GM21723 (cell line): ENCODE measurements around the gene ECT2L.

Experiments used
- ATAC-seq: cut with Tn5 transposase; IDR thresholded peaks from one replicate; pipeline ENCODE4 v1.9.1; 2021; ENCODE audit warnings: mild to moderate bottlenecking, moderate library complexity; ENCODE audit not compliant: unreplicated experiment

Gene ECT2L

DNA sequence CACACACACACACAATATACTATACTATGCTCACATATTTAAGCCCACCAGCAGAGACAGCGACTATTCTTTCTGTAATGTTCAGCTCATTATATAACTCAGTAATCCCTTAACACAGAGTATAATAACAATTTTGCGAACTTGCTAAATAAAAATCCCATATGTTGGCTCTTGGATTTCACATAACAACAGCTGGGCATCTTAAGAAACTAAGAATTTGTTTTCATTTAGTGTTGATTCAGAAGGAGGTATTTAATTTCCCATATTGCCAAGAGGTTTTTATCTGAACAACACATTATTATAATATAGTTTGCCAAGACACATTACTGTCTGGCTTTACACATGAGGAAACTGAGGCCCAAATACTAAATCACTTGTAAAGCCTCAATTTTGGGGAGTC is 7.4 kb downstream of the ECT2L start:
- no peak for ATAC-seq

GRCh38 chr6:138803861-138804260 is 8.0 kb downstream of the ECT2L start:
- ATAC-seq = no peak

GRCh38 chr6:138805016-138805765 is 9.3 kb downstream of the ECT2L start:
- no peak for ATAC-seq

- no peak for ATAC-seq
Measured at GRCh38 chr6:138806889-138807288, 11.0 kb downstream of the ECT2L start.

DNA sequence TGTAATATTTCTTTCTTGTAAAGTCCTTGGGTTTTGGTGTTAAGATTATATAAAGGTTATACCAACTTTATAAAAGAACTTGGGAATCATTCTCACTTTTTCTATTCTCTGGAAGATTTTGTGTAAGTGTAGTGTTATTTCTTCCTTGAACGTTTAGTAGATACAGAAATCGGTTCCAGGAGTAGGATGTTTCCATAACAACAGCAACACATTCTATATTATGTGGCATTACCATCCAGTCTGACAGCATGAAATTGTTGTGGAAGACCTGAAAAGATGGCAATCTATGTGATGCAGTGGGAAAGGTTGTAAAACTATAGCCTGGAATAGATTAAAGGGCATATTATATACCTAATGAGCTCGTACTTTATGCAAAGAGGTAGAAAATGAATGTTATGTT is 13.8 kb downstream of the ECT2L start:
- ATAC-seq = no peak

- no peak for ATAC-seq
Measured at GRCh38 chr6:138811866-138812265, 16.0 kb downstream of the ECT2L start.

- ATAC-seq = no peak
Measured at GRCh38 chr6:138814179-138814834, 18.4 kb downstream of the ECT2L start.

GRCh38 chr6:138815221-138815620 is 19.3 kb downstream of the ECT2L start:
- ATAC-seq = no peak

DNA sequence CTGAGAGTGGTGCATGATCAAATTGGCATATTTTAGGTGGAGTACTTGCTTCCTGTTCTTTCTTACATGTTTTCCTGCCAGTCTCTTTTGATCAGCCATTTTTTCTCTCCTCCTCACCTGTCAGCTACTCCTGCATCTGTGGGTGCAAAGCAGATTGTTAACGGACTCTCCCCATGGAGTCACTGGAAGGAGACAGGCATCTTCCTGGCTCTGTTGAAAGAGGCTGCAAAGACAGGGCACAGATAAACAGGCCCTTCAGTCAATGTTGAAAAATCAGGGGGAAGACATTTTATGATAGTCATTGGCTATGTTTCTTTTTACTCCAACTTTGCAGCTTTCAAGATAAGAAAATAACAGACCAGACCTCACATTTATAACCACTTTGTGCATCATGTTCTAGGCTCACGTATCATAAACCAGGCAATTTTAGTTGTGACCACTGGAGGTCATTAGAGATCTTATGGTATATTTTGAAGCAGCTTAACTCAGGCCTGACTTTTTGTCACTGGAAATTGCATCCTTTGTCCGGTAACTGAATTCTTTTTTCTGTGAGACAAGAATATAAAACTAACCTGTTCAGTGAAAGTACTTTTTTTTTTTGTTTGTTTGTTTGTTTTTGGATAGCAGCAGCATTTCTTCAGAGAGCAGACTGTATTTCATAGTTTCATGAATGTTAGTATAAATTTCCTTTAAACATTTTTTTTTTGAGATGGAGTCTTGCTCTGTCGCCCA is 20.1 kb downstream of the ECT2L start:
- peak; percentile 65 for ATAC-seq

- no peak for ATAC-seq
Measured at GRCh38 chr6:138817799-138818198, 21.9 kb downstream of the ECT2L start.

- ATAC-seq = peak; percentile 85
Measured at GRCh38 chr6:138818496-138819194, 22.8 kb downstream of the ECT2L start.

- ATAC-seq = no peak
Measured at GRCh38 chr6:138821519-138821918, 25.6 kb downstream of the ECT2L start.

DNA sequence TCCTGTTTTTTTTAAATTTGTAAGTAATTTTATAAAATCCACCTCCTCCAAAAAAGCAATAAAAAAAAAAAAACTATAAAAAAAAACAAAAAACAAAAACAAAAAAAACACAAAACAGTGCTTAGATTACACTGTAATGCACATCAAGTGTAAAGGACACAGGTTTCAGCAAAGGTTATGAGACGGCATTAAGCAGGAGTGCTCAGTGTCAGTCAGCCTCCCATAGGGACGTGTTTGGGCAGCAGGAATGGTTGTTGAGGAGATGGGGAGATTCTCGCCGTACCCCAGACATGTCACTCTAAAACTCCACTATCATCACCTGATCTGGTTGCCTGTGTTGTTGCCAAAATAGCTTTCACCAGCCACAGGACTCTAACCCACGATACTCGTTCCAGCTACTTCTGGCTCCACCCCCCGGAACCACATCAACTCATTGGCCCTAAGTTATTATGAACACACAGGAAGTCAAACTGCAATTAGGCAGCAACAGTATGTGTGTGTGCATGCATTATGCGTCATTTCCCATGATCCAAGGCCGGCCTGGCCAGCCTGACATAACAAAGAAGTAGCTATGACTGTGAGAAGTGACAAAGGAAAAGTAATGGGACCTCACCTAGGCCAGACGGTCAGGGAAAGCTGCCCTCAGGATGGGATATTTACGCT is 28.7 kb downstream of the ECT2L start:
- ATAC-seq = no peak

DNA sequence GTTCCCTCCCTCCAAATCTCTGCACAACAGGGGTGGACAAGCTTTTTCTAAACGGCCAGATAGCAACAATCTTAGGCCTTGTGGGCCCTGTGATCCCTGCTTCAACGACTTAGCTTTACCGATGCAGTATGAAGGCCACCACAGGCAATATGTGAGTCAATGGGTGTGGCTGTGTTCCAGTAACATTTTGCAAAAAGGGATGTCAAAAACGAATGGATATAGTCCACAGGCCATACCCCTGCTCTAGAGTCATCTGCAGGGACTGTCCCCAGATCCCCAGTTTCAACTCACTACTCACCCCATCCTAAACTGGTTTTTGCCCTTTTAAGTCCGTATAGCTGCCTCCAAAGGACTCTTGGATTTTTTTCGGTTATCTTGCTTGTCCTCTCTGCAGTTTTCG is 34.4 kb downstream of the ECT2L start:
- no peak for ATAC-seq

DNA sequence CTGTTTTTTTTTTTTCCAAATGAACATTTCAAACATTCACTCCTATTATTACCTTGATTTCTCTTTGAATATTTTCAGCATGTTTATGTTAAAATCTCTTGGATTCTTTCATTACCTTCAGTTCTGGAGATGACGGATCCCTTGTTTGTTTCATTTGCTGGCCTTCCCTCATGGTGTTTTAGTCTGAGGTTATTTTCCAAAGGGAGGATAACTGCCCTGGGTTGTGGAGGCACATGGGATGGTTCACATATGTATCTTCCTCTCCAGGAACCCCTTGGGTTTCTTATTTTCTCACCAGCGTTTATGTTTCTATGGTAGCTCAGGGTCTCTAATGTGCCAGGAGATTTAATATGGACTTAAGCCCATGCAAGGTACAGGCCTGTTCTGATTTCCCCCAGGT is 36.3 kb downstream of the ECT2L start:
- no peak for ATAC-seq

- ATAC-seq = no peak
Measured at GRCh38 chr6:138833816-138834539, 38.1 kb downstream of the ECT2L start.

- ATAC-seq = no peak
Measured at GRCh38 chr6:138837246-138837645, 41.4 kb downstream of the ECT2L start.

- ATAC-seq = no peak
Measured at GRCh38 chr6:138844192-138844591, 48.3 kb downstream of the ECT2L start.

DNA sequence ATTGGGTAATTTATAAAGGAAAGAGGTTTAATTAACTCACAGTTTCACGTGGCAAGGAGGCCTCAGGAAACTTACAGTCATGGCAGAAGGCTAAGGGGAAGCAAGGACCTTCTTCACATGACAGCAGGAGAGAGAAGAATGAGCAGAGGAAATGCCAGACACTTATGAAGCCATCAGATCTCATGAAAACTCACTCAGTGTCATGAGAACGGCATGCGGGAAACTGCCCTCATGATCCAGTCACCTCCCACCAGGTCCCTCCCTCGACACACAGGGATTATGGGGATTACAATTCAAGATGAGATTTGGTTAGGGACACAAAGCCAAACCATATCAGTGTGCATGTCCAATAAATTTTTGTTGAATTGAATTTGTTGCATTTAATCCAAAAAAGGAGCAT is 52.0 kb downstream of the ECT2L start:
- no peak for ATAC-seq

DNA sequence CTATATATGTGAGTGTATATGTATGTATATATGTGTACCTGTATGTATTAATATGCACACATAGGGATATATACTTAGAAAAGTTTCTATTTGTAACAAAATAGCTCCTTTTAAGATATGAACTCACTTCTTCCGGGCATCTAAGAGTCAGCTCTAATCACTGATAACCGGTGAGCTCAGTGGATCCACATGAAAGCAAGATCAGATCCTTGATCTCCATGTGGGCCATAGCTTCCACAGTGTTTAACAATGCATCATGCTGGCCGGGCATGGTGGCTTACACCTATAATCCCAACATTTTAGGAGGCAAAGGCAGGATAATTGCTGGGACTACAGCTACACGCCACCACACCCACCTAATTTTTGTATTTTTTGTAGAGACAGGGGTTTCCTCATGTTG is 52.6 kb downstream of the ECT2L start:
- ATAC-seq = no peak
